ENCODE results near the gene SRCIN1. TPM values are rescaled to one million over a fixed set of nuclear protein-coding genes. Genes with fewer than 3 reads are reported as not detected.

The SRCIN1 gene
- total RNA-seq, 4 donors from 2014 or later: 0.44 to 5.4 (median 1.5) TPM

DNA sequence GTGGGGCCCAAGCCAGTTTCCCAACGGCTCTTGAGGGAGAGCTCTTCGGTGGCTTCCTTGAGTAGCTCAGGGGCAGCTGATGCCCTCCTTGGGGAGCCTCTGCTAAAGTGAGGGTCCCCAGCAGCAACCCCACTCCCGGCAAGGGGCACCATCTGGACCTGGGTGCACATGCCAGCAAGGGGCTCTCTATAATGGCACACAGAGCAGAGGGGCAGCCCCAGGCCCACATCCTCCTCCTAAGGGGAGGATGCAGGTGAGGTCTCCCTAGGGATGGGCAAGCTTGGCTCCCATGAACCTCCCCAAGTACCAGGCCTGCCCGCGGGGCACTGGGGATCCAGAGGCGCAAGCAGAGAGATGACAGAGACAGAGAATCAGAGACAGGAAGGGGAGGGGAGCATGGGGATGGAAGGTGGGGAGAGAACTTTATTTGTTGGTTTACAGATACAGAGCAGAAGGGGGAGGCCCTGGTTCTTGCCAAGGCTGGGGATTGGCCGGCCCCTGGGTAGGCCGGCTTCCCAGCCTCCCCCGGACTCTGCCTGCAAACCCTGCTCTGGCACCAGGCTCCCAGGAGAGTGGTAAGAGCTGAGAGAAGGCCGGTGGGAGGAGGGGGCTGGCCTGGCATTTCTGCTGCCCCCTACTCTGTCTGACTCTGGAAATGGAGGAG, 61.4 kb downstream of the SRCIN1 start:
- H3K27ac ChIP-seq: no peak overlapping the region
- H3K4me1 ChIP-seq: no peaks in the 10 kb centered on the region
- DNase-seq (ENCODE audit: low spot score in 2 of 2): no peak
- 71 to 80% methylated on average over 7 to 10 of the region's 10 CpGs for WGBS, 2 donors
- H3K36me3 ChIP-seq: no peaks in the 10 kb centered on the region
- no peaks in the 10 kb centered on the region for H3K27me3 ChIP-seq
- H3K4me3 ChIP-seq: no peak overlapping the region
- no peaks in the 10 kb centered on the region for H3K9me3 ChIP-seq
- TF ChIP-seq, protein P1, sequence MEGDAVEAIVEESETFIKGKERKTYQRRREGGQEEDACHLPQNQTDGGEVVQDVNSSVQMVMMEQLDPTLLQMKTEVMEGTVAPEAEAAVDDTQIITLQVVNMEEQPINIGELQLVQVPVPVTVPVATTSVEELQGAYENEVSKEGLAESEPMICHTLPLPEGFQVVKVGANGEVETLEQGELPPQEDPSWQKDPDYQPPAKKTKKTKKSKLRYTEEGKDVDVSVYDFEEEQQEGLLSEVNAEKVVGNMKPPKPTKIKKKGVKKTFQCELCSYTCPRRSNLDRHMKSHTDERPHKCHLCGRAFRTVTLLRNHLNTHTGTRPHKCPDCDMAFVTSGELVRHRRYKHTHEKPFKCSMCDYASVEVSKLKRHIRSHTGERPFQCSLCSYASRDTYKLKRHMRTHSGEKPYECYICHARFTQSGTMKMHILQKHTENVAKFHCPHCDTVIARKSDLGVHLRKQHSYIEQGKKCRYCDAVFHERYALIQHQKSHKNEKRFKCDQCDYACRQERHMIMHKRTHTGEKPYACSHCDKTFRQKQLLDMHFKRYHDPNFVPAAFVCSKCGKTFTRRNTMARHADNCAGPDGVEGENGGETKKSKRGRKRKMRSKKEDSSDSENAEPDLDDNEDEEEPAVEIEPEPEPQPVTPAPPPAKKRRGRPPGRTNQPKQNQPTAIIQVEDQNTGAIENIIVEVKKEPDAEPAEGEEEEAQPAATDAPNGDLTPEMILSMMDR (IDR thresholded peaks at IDR 0.05): no peak
- TF ChIP-seq EP300 (IDR thresholded peaks at IDR 0.05) (no peak), POLR2A (IDR thresholded peaks at IDR 0.05) (no peak)

DNA sequence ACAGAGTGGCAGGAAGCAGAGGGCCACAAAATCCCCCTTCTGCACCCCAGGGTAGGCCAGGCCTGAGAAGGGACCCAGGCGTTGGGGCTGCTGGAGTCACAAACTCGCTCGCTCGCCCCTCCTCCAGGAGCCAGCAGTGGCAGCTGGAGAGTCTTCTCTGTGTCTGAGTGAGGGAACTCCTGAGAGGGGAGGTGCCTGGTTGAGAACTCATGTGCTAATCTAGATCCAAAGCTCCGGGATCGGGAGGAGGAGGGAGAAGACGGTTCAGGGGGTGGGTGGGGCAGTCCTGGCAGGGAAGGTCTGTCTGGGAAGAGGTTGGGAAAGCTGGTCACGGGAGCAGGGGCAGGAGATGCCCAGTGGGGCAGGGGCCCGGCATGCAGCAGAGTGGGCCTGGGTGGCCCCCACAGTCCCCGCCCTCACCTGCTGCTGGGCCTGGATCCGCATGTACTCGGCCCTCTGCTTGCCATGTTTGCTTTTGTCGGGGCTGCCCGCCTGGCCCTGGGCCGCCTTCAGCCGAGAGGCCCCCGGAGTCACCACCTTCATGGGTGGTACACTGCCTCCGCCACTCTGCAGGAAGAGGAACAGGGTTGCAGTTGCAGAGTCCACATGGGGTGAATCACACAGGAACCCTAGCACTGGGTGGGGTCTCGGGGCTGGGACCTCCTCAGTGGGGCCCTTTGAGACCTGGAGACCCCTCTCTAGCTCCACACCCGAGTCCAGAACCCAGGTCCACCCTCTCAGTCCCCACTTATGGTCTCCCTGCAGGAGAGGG, 62.2 kb downstream of the SRCIN1 start:
- H3K36me3 ChIP-seq: no peaks in the 10 kb centered on the region
- H3K9me3 ChIP-seq: no peaks in the 10 kb centered on the region
- H3K27ac ChIP-seq: no peak overlapping the region
- H3K4me1 ChIP-seq: no peaks in the 10 kb centered on the region
- no peak for DNase-seq (ENCODE audit: low spot score in 2 of 2)
- H3K4me3 ChIP-seq: no peak overlapping the region
- no peaks in the 10 kb centered on the region for H3K27me3 ChIP-seq
- TF ChIP-seq POLR2A (IDR thresholded peaks at IDR 0.05) (no peak), EP300 (IDR thresholded peaks at IDR 0.05) (no peak)
- TF ChIP-seq, protein P1 (IDR thresholded peaks at IDR 0.05): no peak
- 83 to 84% methylated on average over 18 to 20 of the region's 20 CpGs for WGBS, 2 donors

DNA sequence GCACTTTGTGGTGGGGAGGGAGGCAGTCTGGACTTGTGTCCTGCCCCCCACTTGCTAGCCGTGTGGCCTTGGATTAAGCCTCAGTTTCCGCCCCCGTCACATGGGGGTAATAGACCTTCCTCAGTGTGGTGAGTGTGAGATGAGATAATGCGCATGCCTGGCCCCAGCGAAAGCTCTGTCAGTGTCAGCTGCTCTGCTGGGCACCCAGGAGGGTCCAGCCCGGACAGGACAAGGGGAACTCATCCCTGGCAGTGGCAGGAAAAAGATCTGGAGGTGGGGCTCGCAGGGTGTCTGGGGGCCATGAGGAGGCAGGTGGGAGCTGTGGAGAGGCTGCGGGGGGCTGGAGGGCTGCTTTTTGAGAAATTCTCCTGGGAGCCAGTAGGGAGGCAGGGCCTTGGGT, 63.5 kb downstream of the SRCIN1 start:
- H3K27ac ChIP-seq: no peak overlapping the region
- TF ChIP-seq EP300 (IDR thresholded peaks at IDR 0.05) (no peak), POLR2A (IDR thresholded peaks at IDR 0.05) (no peak)
- TF ChIP-seq, protein P1 (IDR thresholded peaks at IDR 0.05): no peak
- H3K36me3 ChIP-seq: no peaks in the 10 kb centered on the region
- no peak for DNase-seq (ENCODE audit: low spot score in 2 of 2)
- no peaks in the 10 kb centered on the region for H3K27me3 ChIP-seq
- 80 to 81% methylated on average over 7 to 8 of the region's 8 CpGs for WGBS, 2 donors
- no peaks in the 10 kb centered on the region for H3K9me3 ChIP-seq
- H3K4me1 ChIP-seq: no peaks in the 10 kb centered on the region
- no peak overlapping the region for H3K4me3 ChIP-seq

DNA sequence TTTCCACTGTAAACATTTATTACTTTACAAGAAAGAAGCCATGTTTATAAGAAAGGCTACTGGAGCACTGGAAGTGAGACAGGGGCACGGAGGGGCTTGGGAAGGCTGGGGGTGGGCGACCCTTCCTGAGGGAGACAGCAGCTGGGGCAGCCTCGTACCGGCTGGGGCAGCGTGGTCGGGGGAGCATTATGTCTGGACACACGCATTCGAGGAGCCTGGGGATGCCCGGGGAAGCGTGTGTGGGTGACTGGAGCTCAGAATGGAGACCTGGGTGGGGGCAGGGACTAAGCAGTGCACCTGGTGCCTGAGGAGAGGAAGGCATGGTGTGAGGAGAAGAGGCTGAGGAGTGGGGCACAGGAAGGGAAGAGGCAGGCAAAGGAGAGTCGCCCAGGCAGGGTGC, 64.5 kb downstream of the SRCIN1 start:
- Histone ChIP-seq H3K9me3 (no peaks in the 10 kb centered on the region), H3K27ac (no peak overlapping the region), H3K36me3 (no peaks in the 10 kb centered on the region), H3K4me1 (no peaks in the 10 kb centered on the region), H3K4me3 (no peak overlapping the region), H3K27me3 (no peaks in the 10 kb centered on the region)
- TF ChIP-seq POLR2A (IDR thresholded peaks at IDR 0.05): no peak
- TF ChIP-seq EP300 (IDR thresholded peaks at IDR 0.05): no peak
- TF ChIP-seq, protein P1 (IDR thresholded peaks at IDR 0.05): no peak
- no peak for DNase-seq (ENCODE audit: low spot score in 2 of 2)
- WGBS, 2 donors: 75 to 78% methylated on average over 11 of the region's 11 CpGs

DNA sequence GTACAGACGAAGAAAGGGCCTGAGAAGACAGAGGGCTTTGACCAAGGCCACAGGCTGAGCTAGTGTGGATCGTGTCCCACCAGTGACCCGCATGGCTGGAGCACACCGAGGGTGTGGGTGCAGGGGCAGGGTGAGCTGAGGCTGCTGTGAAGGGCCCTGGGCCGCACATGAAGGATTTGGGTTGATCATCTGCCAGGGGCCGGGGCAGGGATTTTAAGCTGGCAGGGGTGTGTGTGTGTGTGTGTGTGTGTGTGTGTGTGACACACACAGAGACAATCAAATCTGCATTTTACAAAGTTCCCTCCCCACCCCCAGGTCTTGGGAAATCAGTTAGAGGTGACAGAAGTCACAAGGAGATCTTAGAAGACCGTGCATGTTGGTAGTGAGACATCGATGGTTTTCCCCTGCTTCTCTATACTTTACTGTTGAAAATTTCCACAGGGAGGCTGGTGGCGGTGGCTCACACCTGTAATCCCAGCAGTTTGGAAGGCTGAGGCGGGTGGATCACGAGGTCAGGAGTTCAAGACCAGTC, 65.2 kb downstream of the SRCIN1 start:
- no peak for DNase-seq (ENCODE audit: low spot score in 2 of 2)
- Histone ChIP-seq H3K9me3 (no peaks in the 10 kb centered on the region), H3K4me3 (no peak overlapping the region), H3K4me1 (no peaks in the 10 kb centered on the region), H3K36me3 (no peaks in the 10 kb centered on the region), H3K27me3 (no peaks in the 10 kb centered on the region), H3K27ac (no peak overlapping the region)
- no peak for TF ChIP-seq POLR2A (IDR thresholded peaks at IDR 0.05)
- TF ChIP-seq, protein P1 (IDR thresholded peaks at IDR 0.05): no peak
- no peak for TF ChIP-seq EP300 (IDR thresholded peaks at IDR 0.05)
- WGBS, 2 donors: 84 to 85% methylated on average over 11 of the region's 11 CpGs
